ENCODE measurements around the gene GRIN3B.

DNA sequence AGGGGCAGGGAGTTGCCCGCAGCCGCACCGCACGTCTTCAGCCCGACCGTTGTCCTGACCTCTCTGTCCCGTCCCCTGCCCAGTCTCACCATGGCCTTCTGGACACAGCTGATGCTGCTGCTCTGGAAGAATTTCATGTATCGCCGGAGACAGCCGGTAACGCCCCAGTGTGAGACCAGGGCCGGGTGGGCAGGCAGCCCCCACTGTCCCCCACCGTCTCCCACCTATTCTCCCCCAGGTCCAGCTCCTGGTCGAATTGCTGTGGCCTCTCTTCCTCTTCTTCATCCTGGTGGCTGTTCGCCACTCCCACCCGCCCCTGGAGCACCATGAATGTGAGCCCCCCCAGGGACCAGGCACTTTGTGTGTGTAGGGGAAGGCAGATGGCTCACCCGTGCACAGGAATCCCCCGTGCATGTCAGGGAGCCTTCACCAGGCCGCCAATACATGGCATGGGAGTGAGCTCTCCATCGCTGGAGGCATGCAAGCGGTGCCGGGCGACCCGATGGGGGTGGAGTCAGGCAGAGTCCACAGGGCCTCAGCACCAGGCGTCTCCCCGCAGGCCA, 41.1 kb downstream of the GRIN3B start:
- TF ChIP-seq EP300 (IDR thresholded peaks at IDR 0.05; ENCODE audit: borderline replicate concordance in 1 of 2, low read depth in 2 of 2, low read length in 2 of 2) (no peak), JUN (IDR thresholded peaks at IDR 0.05; ENCODE audit: low read depth, low read length) (no peak), JUND (IDR thresholded peaks at IDR 0.05; ENCODE audit: low read length) (no peak), EZH2 (IDR thresholded peaks at IDR 0.05; ENCODE audit: low read depth, low read length, severe bottlenecking) (no peak), ZNF274 (IDR thresholded peaks at IDR 0.05; ENCODE audit: borderline replicate concordance, extremely low read depth, low read length) (no peak), CHD2 (IDR thresholded peaks at IDR 0.05; ENCODE audit: low read length) (no peak), POLR2AphosphoS5 (IDR thresholded peaks at IDR 0.05; ENCODE audit: low read depth, low read length) (no peak)
- TF ChIP-seq, protein P1, sequence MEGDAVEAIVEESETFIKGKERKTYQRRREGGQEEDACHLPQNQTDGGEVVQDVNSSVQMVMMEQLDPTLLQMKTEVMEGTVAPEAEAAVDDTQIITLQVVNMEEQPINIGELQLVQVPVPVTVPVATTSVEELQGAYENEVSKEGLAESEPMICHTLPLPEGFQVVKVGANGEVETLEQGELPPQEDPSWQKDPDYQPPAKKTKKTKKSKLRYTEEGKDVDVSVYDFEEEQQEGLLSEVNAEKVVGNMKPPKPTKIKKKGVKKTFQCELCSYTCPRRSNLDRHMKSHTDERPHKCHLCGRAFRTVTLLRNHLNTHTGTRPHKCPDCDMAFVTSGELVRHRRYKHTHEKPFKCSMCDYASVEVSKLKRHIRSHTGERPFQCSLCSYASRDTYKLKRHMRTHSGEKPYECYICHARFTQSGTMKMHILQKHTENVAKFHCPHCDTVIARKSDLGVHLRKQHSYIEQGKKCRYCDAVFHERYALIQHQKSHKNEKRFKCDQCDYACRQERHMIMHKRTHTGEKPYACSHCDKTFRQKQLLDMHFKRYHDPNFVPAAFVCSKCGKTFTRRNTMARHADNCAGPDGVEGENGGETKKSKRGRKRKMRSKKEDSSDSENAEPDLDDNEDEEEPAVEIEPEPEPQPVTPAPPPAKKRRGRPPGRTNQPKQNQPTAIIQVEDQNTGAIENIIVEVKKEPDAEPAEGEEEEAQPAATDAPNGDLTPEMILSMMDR (IDR thresholded peaks at IDR 0.05; ENCODE audit: control extremely low read depth in 1 of 3, insufficient read depth in 1 of 3, low read depth in 1 of 3, low read length in 3 of 3) = no peak

All from H1 (cell line).